ENCODE results near the gene TSSC4. TPM values are rescaled to one million over a fixed set of nuclear protein-coding genes. Genes with fewer than 3 reads are reported as not detected.

Gene TSSC4
- total RNA-seq, 3 donors from 2014 or later (not counting 1 experiment from before 2014, with no cell fraction given) = 52.8 to 67.9 (median 59.3) TPM

DNA sequence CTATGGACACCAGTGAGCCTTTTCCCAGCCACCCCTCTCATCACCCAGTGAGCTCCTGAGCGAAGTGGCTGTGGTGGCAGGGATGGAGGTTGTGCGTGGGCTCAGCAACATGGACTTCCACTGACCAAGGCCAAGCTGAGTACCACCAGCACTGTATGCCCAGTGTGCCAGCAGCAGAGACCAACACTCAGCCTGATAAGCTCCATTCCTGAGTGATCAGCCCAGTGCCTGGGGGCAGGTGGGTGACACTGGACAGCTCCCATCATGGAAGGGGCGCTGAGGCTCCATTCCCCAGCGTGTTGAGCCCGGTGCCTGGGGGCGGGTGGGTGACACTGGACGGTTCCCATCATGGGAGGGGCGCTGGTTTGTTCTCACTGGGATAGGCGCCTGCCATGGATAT is 41.0 kb upstream of the TSSC4 start:
- Histone ChIP-seq H3K4me3 (ENCODE audit: low read length) (no peak overlapping the region), H3K27ac (ENCODE audit: low read length) (no peak overlapping the region), H3K4me1 (ENCODE audit: control insufficient read depth, insufficient read depth, low read length) (no peaks in the 10 kb centered on the region), H3K27me3 (ENCODE audit: control insufficient read depth, insufficient read depth, low read length) (no peaks in the 10 kb centered on the region), H3K9me3 (ENCODE audit: control insufficient read depth, insufficient read depth, low read length) (no peaks in the 10 kb centered on the region), H3K36me3 (ENCODE audit: control insufficient read depth, insufficient read depth, low read length) (no peaks in the 10 kb centered on the region)
- TF ChIP-seq, protein P1, sequence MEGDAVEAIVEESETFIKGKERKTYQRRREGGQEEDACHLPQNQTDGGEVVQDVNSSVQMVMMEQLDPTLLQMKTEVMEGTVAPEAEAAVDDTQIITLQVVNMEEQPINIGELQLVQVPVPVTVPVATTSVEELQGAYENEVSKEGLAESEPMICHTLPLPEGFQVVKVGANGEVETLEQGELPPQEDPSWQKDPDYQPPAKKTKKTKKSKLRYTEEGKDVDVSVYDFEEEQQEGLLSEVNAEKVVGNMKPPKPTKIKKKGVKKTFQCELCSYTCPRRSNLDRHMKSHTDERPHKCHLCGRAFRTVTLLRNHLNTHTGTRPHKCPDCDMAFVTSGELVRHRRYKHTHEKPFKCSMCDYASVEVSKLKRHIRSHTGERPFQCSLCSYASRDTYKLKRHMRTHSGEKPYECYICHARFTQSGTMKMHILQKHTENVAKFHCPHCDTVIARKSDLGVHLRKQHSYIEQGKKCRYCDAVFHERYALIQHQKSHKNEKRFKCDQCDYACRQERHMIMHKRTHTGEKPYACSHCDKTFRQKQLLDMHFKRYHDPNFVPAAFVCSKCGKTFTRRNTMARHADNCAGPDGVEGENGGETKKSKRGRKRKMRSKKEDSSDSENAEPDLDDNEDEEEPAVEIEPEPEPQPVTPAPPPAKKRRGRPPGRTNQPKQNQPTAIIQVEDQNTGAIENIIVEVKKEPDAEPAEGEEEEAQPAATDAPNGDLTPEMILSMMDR (IDR thresholded peaks at IDR 0.05) = no peak
- intact Hi-C loops (cut with micrococcal nuclease) = no loop called here
- Mint-ChIP-seq H3K9me3 (no peaks in the 10 kb centered on the region), H3K27me3 (ENCODE audit: low read depth in 2 of 2) (peaks cover 0 to 6% of the 10 kb centered on the region in 2 donors), H3K4me3 (no peak overlapping the region), H3K4me1 (peaks cover 0 to under 1% of the 10 kb centered on the region in 2 donors), H3K27ac (no peak overlapping the region), H3K36me3 (no peaks in the 10 kb centered on the region)
- DNase-seq (no peak), ATAC-seq (no peak)
- 94% methylated on average over 8 of the region's 9 CpGs for WGBS (ENCODE audit: insufficient coverage)

GRCh38 chr11:2360081-2360642 is 40.4 kb upstream of the TSSC4 start:
- Histone ChIP-seq H3K9me3 (ENCODE audit: control insufficient read depth, insufficient read depth, low read length) (no peaks in the 10 kb centered on the region), H3K27me3 (ENCODE audit: control insufficient read depth, insufficient read depth, low read length) (no peaks in the 10 kb centered on the region), H3K4me1 (ENCODE audit: control insufficient read depth, insufficient read depth, low read length) (no peaks in the 10 kb centered on the region), H3K27ac (ENCODE audit: low read length) (no peak overlapping the region), H3K4me3 (ENCODE audit: low read length) (no peak overlapping the region), H3K36me3 (ENCODE audit: control insufficient read depth, insufficient read depth, low read length) (no peaks in the 10 kb centered on the region)
- H3K27me3 Mint-ChIP-seq (ENCODE audit: low read depth in 2 of 2) = peaks cover 0 to 6% of the 10 kb centered on the region in 2 donors
- H3K27ac Mint-ChIP-seq = no peak overlapping the region
- no peaks in the 10 kb centered on the region for H3K36me3 Mint-ChIP-seq
- ATAC-seq (no peak), DNase-seq (no peak)
- H3K4me1 Mint-ChIP-seq = peaks cover 0 to 4% of the 10 kb centered on the region in 2 donors
- H3K9me3 Mint-ChIP-seq = no peaks in the 10 kb centered on the region
- H3K4me3 Mint-ChIP-seq = no peak overlapping the region
- TF ChIP-seq, protein P1 (IDR thresholded peaks at IDR 0.05) = no peak
- intact Hi-C loops (cut with micrococcal nuclease) = no loop called here
- WGBS (ENCODE audit: insufficient coverage) = 89% methylated on average over 14 of the region's 14 CpGs

GRCh38 chr11:2361565-2361964 is 39.0 kb upstream of the TSSC4 start:
- no peak overlapping the region for H3K27ac Mint-ChIP-seq
- Histone ChIP-seq H3K27ac (ENCODE audit: low read length) (no peak overlapping the region), H3K4me1 (ENCODE audit: control insufficient read depth, insufficient read depth, low read length) (no peaks in the 10 kb centered on the region), H3K4me3 (ENCODE audit: low read length) (no peak overlapping the region), H3K36me3 (ENCODE audit: control insufficient read depth, insufficient read depth, low read length) (no peaks in the 10 kb centered on the region), H3K27me3 (ENCODE audit: control insufficient read depth, insufficient read depth, low read length) (no peaks in the 10 kb centered on the region), H3K9me3 (ENCODE audit: control insufficient read depth, insufficient read depth, low read length) (no peaks in the 10 kb centered on the region)
- H3K36me3 Mint-ChIP-seq = no peaks in the 10 kb centered on the region
- TF ChIP-seq, protein P1 (IDR thresholded peaks at IDR 0.05) = no peak
- H3K9me3 Mint-ChIP-seq = no peaks in the 10 kb centered on the region
- intact Hi-C loops (cut with micrococcal nuclease) = no loop called here
- no peak overlapping the region for H3K4me3 Mint-ChIP-seq
- WGBS (ENCODE audit: insufficient coverage) = 94% methylated on average over 9 of the region's 9 CpGs
- peaks cover 0 to 4% of the 10 kb centered on the region in 2 donors for H3K4me1 Mint-ChIP-seq
- ATAC-seq (no peak), DNase-seq (no peak)
- H3K27me3 Mint-ChIP-seq (ENCODE audit: low read depth in 2 of 2) = peaks cover 0 to 6% of the 10 kb centered on the region in 2 donors

DNA sequence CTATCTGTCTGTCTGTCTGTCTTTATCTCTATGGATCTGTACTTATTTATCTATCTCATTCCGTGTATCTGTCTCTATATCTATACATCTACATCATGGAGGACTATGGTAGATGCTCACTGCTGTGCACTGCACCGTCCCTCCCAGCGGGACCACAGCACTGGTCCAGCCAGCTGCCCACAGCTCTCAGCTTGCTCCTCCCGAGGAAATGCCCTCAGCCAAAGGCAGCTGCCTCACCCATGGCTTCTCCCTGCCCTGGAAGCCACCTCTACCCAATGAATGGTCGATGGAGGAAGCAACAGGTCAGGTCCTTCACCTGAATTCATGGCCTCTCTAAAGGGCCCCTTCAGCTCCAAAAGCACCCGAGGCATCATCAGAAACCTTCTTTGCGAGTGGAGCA is 38.1 kb upstream of the TSSC4 start:
- intact Hi-C loops (cut with micrococcal nuclease) = no loop called here
- H3K36me3 ChIP-seq (ENCODE audit: control insufficient read depth, insufficient read depth, low read length) = no peaks in the 10 kb centered on the region
- peaks cover 0 to 11% of the 10 kb centered on the region in 2 donors for H3K27me3 Mint-ChIP-seq (ENCODE audit: low read depth in 2 of 2)
- no peaks in the 10 kb centered on the region for H3K27me3 ChIP-seq (ENCODE audit: control insufficient read depth, insufficient read depth, low read length)
- H3K4me1 ChIP-seq (ENCODE audit: control insufficient read depth, insufficient read depth, low read length) = no peaks in the 10 kb centered on the region
- no peaks in the 10 kb centered on the region for H3K36me3 Mint-ChIP-seq
- TF ChIP-seq, protein P1 (IDR thresholded peaks at IDR 0.05) = no peak
- no peaks in the 10 kb centered on the region for H3K9me3 ChIP-seq (ENCODE audit: control insufficient read depth, insufficient read depth, low read length)
- no peaks in the 10 kb centered on the region for H3K9me3 Mint-ChIP-seq
- no peak overlapping the region for H3K27ac ChIP-seq (ENCODE audit: low read length)
- DNase-seq (no peak), ATAC-seq (no peak)
- no peak overlapping the region for H3K4me3 Mint-ChIP-seq
- H3K4me1 Mint-ChIP-seq = peaks cover 0 to 4% of the 10 kb centered on the region in 2 donors
- no peak overlapping the region for H3K4me3 ChIP-seq (ENCODE audit: low read length)
- WGBS (ENCODE audit: insufficient coverage) = 86% methylated on average over 7 of the region's 7 CpGs
- no peak overlapping the region for H3K27ac Mint-ChIP-seq

Measured in natural killer cell (primary cell).